T-helper 1 cell treated with Interleukin-12 subunit alpha and Interleukin-12 subunit beta and Interleukin-4 antibody, amounts not matched to agents 30 μg/mL and 1 μg/mL, for 36 hours (primary cell): Measurements from ENCODE around the gene DGKE.

Experiments used
- H3K27ac Mint-ChIP-seq: one replicate; pipeline ENCODE4 v1.8.0; 2021; ENCODE audit warnings: mild to moderate bottlenecking, mixed read lengths
- H3K27me3 Mint-ChIP-seq: one replicate; pipeline ENCODE4 v1.8.0; 2021; ENCODE audit warnings: low read depth, mixed read lengths
- H3K36me3 Mint-ChIP-seq: one replicate; pipeline ENCODE4 v1.8.0; 2021; ENCODE audit warnings: low read depth, mixed read lengths
- H3K4me1 Mint-ChIP-seq: one replicate; pipeline ENCODE4 v1.8.0; 2021; ENCODE audit warnings: low read depth, mixed read lengths
- H3K4me3 Mint-ChIP-seq: one replicate; pipeline ENCODE4 v1.8.0; 2021; ENCODE audit warnings: mild to moderate bottlenecking, moderate library complexity, mixed read lengths
- H3K9me3 Mint-ChIP-seq: one replicate; pipeline ENCODE4 v1.8.0; 2021; ENCODE audit warnings: mixed read lengths

Gene DGKE

GRCh38 chr17:56807723-56808122, 26.2 kb upstream of the DGKE start:
- Mint-ChIP-seq H3K4me3 (no peak overlapping the region), H3K36me3 (no peaks in the 10 kb centered on the region), H3K9me3 (no peaks in the 10 kb centered on the region), H3K4me1 (peaks cover 6% of the 10 kb centered on the region), H3K27me3 (peaks cover 4% of the 10 kb centered on the region), H3K27ac (no peak overlapping the region)

- H3K9me3 Mint-ChIP-seq = no peaks in the 10 kb centered on the region
- H3K27me3 Mint-ChIP-seq = peaks cover 8% of the 10 kb centered on the region
- no peak overlapping the region for H3K27ac Mint-ChIP-seq
- no peaks in the 10 kb centered on the region for H3K36me3 Mint-ChIP-seq
- no peak overlapping the region for H3K4me3 Mint-ChIP-seq
- H3K4me1 Mint-ChIP-seq = peaks cover 6% of the 10 kb centered on the region
Observed at GRCh38 chr17:56808503-56808902, 25.4 kb upstream of the DGKE start.

- Mint-ChIP-seq H3K4me3 (no peak overlapping the region), H3K4me1 (peaks cover 6% of the 10 kb centered on the region), H3K27me3 (peaks cover 8% of the 10 kb centered on the region), H3K27ac (no peak overlapping the region), H3K36me3 (no peaks in the 10 kb centered on the region), H3K9me3 (no peaks in the 10 kb centered on the region)
Observed at GRCh38 chr17:56809106-56809819, 24.7 kb upstream of the DGKE start.

- Mint-ChIP-seq H3K4me3 (no peak overlapping the region), H3K9me3 (no peaks in the 10 kb centered on the region), H3K27me3 (peaks cover 8% of the 10 kb centered on the region), H3K27ac (no peak overlapping the region), H3K36me3 (no peaks in the 10 kb centered on the region), H3K4me1 (peaks cover 6% of the 10 kb centered on the region)
Observed at GRCh38 chr17:56809820-56810179, 24.2 kb upstream of the DGKE start.

- Mint-ChIP-seq H3K9me3 (no peaks in the 10 kb centered on the region), H3K36me3 (no peaks in the 10 kb centered on the region), H3K4me3 (no peak overlapping the region), H3K27ac (no peak overlapping the region), H3K27me3 (peaks cover 8% of the 10 kb centered on the region), H3K4me1 (peaks cover 6% of the 10 kb centered on the region)
Observed at GRCh38 chr17:56810343-56810742, 23.6 kb upstream of the DGKE start.

- H3K27me3 Mint-ChIP-seq = peaks cover 8% of the 10 kb centered on the region
- H3K4me1 Mint-ChIP-seq = peaks cover 6% of the 10 kb centered on the region
- H3K36me3 Mint-ChIP-seq = no peaks in the 10 kb centered on the region
- H3K4me3 Mint-ChIP-seq = no peak overlapping the region
- no peak overlapping the region for H3K27ac Mint-ChIP-seq
- H3K9me3 Mint-ChIP-seq = no peaks in the 10 kb centered on the region
Observed at GRCh38 chr17:56810891-56811775, 22.8 kb upstream of the DGKE start.

- Mint-ChIP-seq H3K36me3 (no peaks in the 10 kb centered on the region), H3K9me3 (no peaks in the 10 kb centered on the region), H3K27ac (no peak overlapping the region), H3K27me3 (peaks cover 8% of the 10 kb centered on the region), H3K4me1 (no peaks in the 10 kb centered on the region), H3K4me3 (no peak overlapping the region)
Observed at GRCh38 chr17:56812901-56813388, 21.0 kb upstream of the DGKE start.

- Mint-ChIP-seq H3K4me1 (peaks cover 5% of the 10 kb centered on the region), H3K9me3 (no peaks in the 10 kb centered on the region), H3K27ac (no peak overlapping the region), H3K4me3 (no peak overlapping the region), H3K27me3 (peaks cover 8% of the 10 kb centered on the region), H3K36me3 (no peaks in the 10 kb centered on the region)
Observed at GRCh38 chr17:56815711-56816110, 18.2 kb upstream of the DGKE start.

- Mint-ChIP-seq H3K9me3 (no peaks in the 10 kb centered on the region), H3K27me3 (peaks cover 8% of the 10 kb centered on the region), H3K27ac (no peak overlapping the region), H3K4me3 (no peak overlapping the region), H3K36me3 (no peaks in the 10 kb centered on the region), H3K4me1 (peaks cover 5% of the 10 kb centered on the region)
Observed at GRCh38 chr17:56817066-56817465, 16.9 kb upstream of the DGKE start.

- H3K9me3 Mint-ChIP-seq = no peaks in the 10 kb centered on the region
- no peak overlapping the region for H3K4me3 Mint-ChIP-seq
- no peaks in the 10 kb centered on the region for H3K27me3 Mint-ChIP-seq
- H3K27ac Mint-ChIP-seq = no peak overlapping the region
- no peaks in the 10 kb centered on the region for H3K36me3 Mint-ChIP-seq
- peaks cover 5% of the 10 kb centered on the region for H3K4me1 Mint-ChIP-seq
Observed at GRCh38 chr17:56819030-56819429, 14.9 kb upstream of the DGKE start.

GRCh38 chr17:56819431-56820145, 14.4 kb upstream of the DGKE start:
- Mint-ChIP-seq H3K4me3 (no peak overlapping the region), H3K36me3 (peaks cover 2% of the 10 kb centered on the region), H3K27me3 (no peaks in the 10 kb centered on the region), H3K4me1 (peaks cover 5% of the 10 kb centered on the region), H3K27ac (no peak overlapping the region), H3K9me3 (no peaks in the 10 kb centered on the region)

- no peak overlapping the region for H3K27ac Mint-ChIP-seq
- H3K27me3 Mint-ChIP-seq = no peaks in the 10 kb centered on the region
- no peaks in the 10 kb centered on the region for H3K9me3 Mint-ChIP-seq
- H3K36me3 Mint-ChIP-seq = peaks cover 3% of the 10 kb centered on the region
- peaks cover 5% of the 10 kb centered on the region for H3K4me1 Mint-ChIP-seq
- H3K4me3 Mint-ChIP-seq = no peak overlapping the region
Observed at GRCh38 chr17:56820207-56820606, 13.7 kb upstream of the DGKE start.

GRCh38 chr17:56821847-56822534, 12.0 kb upstream of the DGKE start:
- Mint-ChIP-seq H3K27ac (no peak overlapping the region), H3K4me1 (peaks cover 5% of the 10 kb centered on the region), H3K36me3 (peaks cover 3% of the 10 kb centered on the region), H3K27me3 (no peaks in the 10 kb centered on the region), H3K9me3 (no peaks in the 10 kb centered on the region), H3K4me3 (no peak overlapping the region)

GRCh38 chr17:56822725-56823124, 11.2 kb upstream of the DGKE start:
- H3K4me1 Mint-ChIP-seq = peaks cover 5% of the 10 kb centered on the region
- no peaks in the 10 kb centered on the region for H3K9me3 Mint-ChIP-seq
- no peak overlapping the region for H3K4me3 Mint-ChIP-seq
- no peaks in the 10 kb centered on the region for H3K27me3 Mint-ChIP-seq
- H3K36me3 Mint-ChIP-seq = peaks cover 3% of the 10 kb centered on the region
- H3K27ac Mint-ChIP-seq = no peak overlapping the region
